Fibroblast of lung (primary cell): ENCODE data around the gene DDX20.

Source experiments
- CTCF ChIP-seq, 2 donors: IDR thresholded peaks in 1 of 2; conservative IDR thresholded peaks in 1 of 2; 1 replicate in 1 of 2; 2 replicates in 1 of 2; pipeline ENCODE4 v1.5.1; 2011 to 2012; ENCODE audit warnings: low read length in 2 of 2, control low read depth in 1 of 2, inconsistent platforms in 1 of 2, low read depth in 1 of 2, mild to moderate bottlenecking in 1 of 2
- EZH2 ChIP-seq: IDR thresholded peaks from 2 replicates; pipeline ENCODE4 v1.5.1; 2012; ENCODE audit warnings: low read length, control low read depth, mild to moderate bottlenecking; ENCODE audit errors: missing control alignments

GRCh38 chr1:111789142-111789541, 33.4 kb downstream of the DDX20 start:
- TF ChIP-seq CTCF (conservative IDR thresholded peaks at IDR 0.05 in 1 of 2, IDR thresholded peaks at IDR 0.05 in 1 of 2; ENCODE audit: low read depth in 1 of 2, low read length in 2 of 2): no peak
- no peak for TF ChIP-seq EZH2
